H9 (cell line): ENCODE data around the gene MGP. TPM values are rescaled to one million over a fixed set of nuclear protein-coding genes. Genes with fewer than 3 reads are reported as not detected.

ENCODE experiments used
- DNase-seq: peaks from one replicate; pipeline ENCODE4 v3.0.0-alpha.2; 2017
- H2AFZ ChIP-seq: one replicate; pipeline ENCODE4 v1.6.1; 2013; ENCODE audit warnings: mild to moderate bottlenecking, low read length, control low read depth, moderate library complexity
- H2AK5ac ChIP-seq: 2 replicates; pipeline ENCODE4 v1.6.1; 2013; ENCODE audit warnings: low read length, control low read depth, mixed read lengths; ENCODE audit not compliant: insufficient read length
- H2BK120ac ChIP-seq: one replicate; pipeline ENCODE4 v1.6.1; 2013; ENCODE audit warnings: low read depth, mild to moderate bottlenecking, low read length, control low read depth, inconsistent platforms; ENCODE audit not compliant: poor library complexity, severe bottlenecking
- H2BK12ac ChIP-seq: 2 replicates; pipeline ENCODE4 v1.6.1; 2013; ENCODE audit warnings: low read length, control low read depth, mixed read lengths, low read depth; ENCODE audit not compliant: insufficient read length
- H2BK15ac ChIP-seq: 2 replicates; pipeline ENCODE4 v1.6.1; 2013; ENCODE audit warnings: low read depth, low read length, control low read depth
- H2BK20ac ChIP-seq: one replicate; pipeline ENCODE4 v1.6.1; 2013; ENCODE audit warnings: low read depth, mild to moderate bottlenecking, low read length, control low read depth, inconsistent platforms; ENCODE audit not compliant: poor library complexity, severe bottlenecking
- H2BK5ac ChIP-seq: 2 replicates; pipeline ENCODE4 v1.6.1; 2013; ENCODE audit warnings: low read length, control low read depth, mixed read lengths; ENCODE audit not compliant: insufficient read length
- H3K14ac ChIP-seq: 2 replicates; pipeline ENCODE4 v1.6.1; 2013; ENCODE audit warnings: low read length, control low read depth; ENCODE audit not compliant: insufficient read depth
- H3K18ac ChIP-seq: 2 replicates; pipeline ENCODE4 v1.6.1; 2013; ENCODE audit warnings: low read depth, mild to moderate bottlenecking, mixed read lengths, low read length, control low read depth; ENCODE audit not compliant: insufficient read length
- H3K23ac ChIP-seq: 2 replicates; pipeline ENCODE4 v1.6.1; 2013; ENCODE audit warnings: low read length, control low read depth, mixed read lengths, low read depth; ENCODE audit not compliant: insufficient read length
- H3K23me2 ChIP-seq: 2 replicates; pipeline ENCODE4 v1.6.1; 2013; ENCODE audit warnings: low read depth, mild to moderate bottlenecking, mixed read lengths, low read length, control low read depth; ENCODE audit not compliant: insufficient read length, poor library complexity, severe bottlenecking
- H3K27ac ChIP-seq: 2 replicates; pipeline ENCODE4 v1.5.1; 2013; ENCODE audit warnings: low read length, control low read depth, mixed read lengths, low read depth; ENCODE audit not compliant: insufficient read length
- H3K27me3 ChIP-seq: 2 replicates; pipeline ENCODE4 v1.6.1; 2013; ENCODE audit warnings: low read length, control low read depth, inconsistent platforms; ENCODE audit not compliant: insufficient read depth
- H3K4ac ChIP-seq: 2 replicates; pipeline ENCODE4 v1.6.1; 2013; ENCODE audit warnings: low read depth, mild to moderate bottlenecking, control low read depth, inconsistent platforms, low read length, moderate library complexity
- H3K4me1 ChIP-seq: 2 replicates; pipeline ENCODE4 v1.6.1; 2013; ENCODE audit warnings: low read length, control low read depth, inconsistent platforms; ENCODE audit not compliant: insufficient read depth
- H3K4me2 ChIP-seq: 2 replicates; pipeline ENCODE4 v1.6.1; 2013; ENCODE audit warnings: low read length, control low read depth, mixed read lengths; ENCODE audit not compliant: insufficient read length, insufficient read depth
- H3K56ac ChIP-seq: 2 replicates; pipeline ENCODE4 v1.6.1; 2013; ENCODE audit warnings: low read depth, mild to moderate bottlenecking, mixed read lengths, low read length, control low read depth; ENCODE audit not compliant: insufficient read length
- H3K79me1 ChIP-seq: 2 replicates; pipeline ENCODE4 v1.6.1; 2013; ENCODE audit warnings: low read depth, mild to moderate bottlenecking, moderate library complexity, low read length, control low read depth, inconsistent platforms; ENCODE audit not compliant: insufficient read depth, poor library complexity, severe bottlenecking
- H3K79me2 ChIP-seq: 2 replicates; pipeline ENCODE4 v1.6.1; 2013; ENCODE audit warnings: low read length, control low read depth, inconsistent platforms; ENCODE audit not compliant: insufficient read depth
- H3K9ac ChIP-seq: 2 replicates; pipeline ENCODE4 v1.6.1; 2013; ENCODE audit warnings: low read length, control low read depth, mixed read lengths; ENCODE audit not compliant: insufficient read length; ENCODE audit errors: extremely low read depth
- H3K9me3 ChIP-seq: one replicate; pipeline ENCODE4 v1.6.1; 2013; ENCODE audit warnings: low read depth, low read length, inconsistent platforms; ENCODE audit not compliant: control insufficient read depth
- H3T11ph ChIP-seq: one replicate; pipeline ENCODE4 v1.6.1; 2013; ENCODE audit warnings: mild to moderate bottlenecking, low read length, control low read depth, inconsistent platforms
- H4K20me1 ChIP-seq: one replicate; pipeline ENCODE4 v1.6.1; 2013; ENCODE audit not compliant: control insufficient read depth, insufficient read length, insufficient read depth
- H4K5ac ChIP-seq: 2 replicates; pipeline ENCODE4 v1.6.1; 2013; ENCODE audit warnings: low read depth, mild to moderate bottlenecking, mixed read lengths, low read length, control low read depth; ENCODE audit not compliant: insufficient read length
- H4K8ac ChIP-seq: replicated peaks from 2 replicates; pipeline ENCODE4 v1.6.1; 2013; ENCODE audit warnings: low read length, control low read depth, mixed read lengths, low read depth; ENCODE audit not compliant: insufficient read length
- H4K91ac ChIP-seq: 2 replicates; pipeline ENCODE4 v1.6.1; 2013; ENCODE audit warnings: low read depth, mild to moderate bottlenecking, moderate library complexity, mixed read lengths, low read length, control low read depth; ENCODE audit not compliant: insufficient read length
- H3K27ac Mint-ChIP-seq, 3 experiments: 2 replicates in 2 of 3; 3 replicates in 1 of 3; pipeline ENCODE4 v1.8.0; 2020 to 2021; ENCODE audit warnings: mixed read lengths in 3 of 3, mild to moderate bottlenecking in 1 of 3, moderate library complexity in 1 of 3
- H3K27me3 Mint-ChIP-seq: 2 replicates; pipeline ENCODE4 v1.8.0; 2021; ENCODE audit warnings: low read depth, mild to moderate bottlenecking, moderate library complexity, mixed read lengths
- H3K36me3 Mint-ChIP-seq, 3 experiments: 2 replicates in 2 of 3; 3 replicates in 1 of 3; pipeline ENCODE4 v1.8.0; 2020 to 2021; ENCODE audit warnings: low read depth in 3 of 3, mixed read lengths in 3 of 3; ENCODE audit not compliant: insufficient read depth in 1 of 3
- H3K4me1 Mint-ChIP-seq, 2 experiments: 2 replicates each; pipeline ENCODE4 v1.8.0; 2020; ENCODE audit warnings: mixed read lengths in 2 of 2
- H3K4me3 Mint-ChIP-seq, 2 experiments: 2 replicates in 1 of 2; 3 replicates in 1 of 2; pipeline ENCODE4 v1.8.0; 2020 to 2021; ENCODE audit warnings: mild to moderate bottlenecking in 2 of 2, mixed read lengths in 2 of 2, moderate library complexity in 1 of 2
- H3K9me3 Mint-ChIP-seq, 2 experiments: 2 replicates in 1 of 2; 3 replicates in 1 of 2; pipeline ENCODE4 v1.8.0; 2020; ENCODE audit warnings: mild to moderate bottlenecking in 2 of 2, mixed read lengths in 2 of 2, moderate library complexity in 1 of 2
- WGBS: extraction: QIAGEN DNeasy Blood & Tissue Kit; methylation state at CpG from one replicate; pipeline ENCODE4 v1.1.7; 2013; ENCODE audit warnings: missing lambda C conversion rate, low lambda C conversion rate, mixed read lengths; ENCODE audit not compliant: insufficient read length; ENCODE audit errors: extremely low coverage; 5-methylcytosine and 5-hydroxymethylcytosine counted together
- total RNA-seq: library from RNA; stranded (reverse); gene quantifications from 2 replicates; pipeline ENCODE4 v1.2.1, GENCODE V29; 2021
- TF ChIP-seq, protein P1 (sequence below): fragments of 200-600 bp; sonication (generic); conservative IDR thresholded peaks from 3 replicates; pipeline ENCODE4 v1.8.0; 2021; ENCODE audit warnings: antibody characterized with exemption, mild to moderate bottlenecking

Gene MGP
- total RNA-seq, 1 experiment from 2014 or later, result not detected

- Histone ChIP-seq H3K79me1 (no peaks in the 10 kb centered on the region), H3T11ph (no peak overlapping the region), H2AFZ (no peak overlapping the region), H3K23me2 (no peaks in the 10 kb centered on the region), H2BK12ac (no peak overlapping the region), H4K5ac (no peak overlapping the region), H3K4me1 (no peaks in the 10 kb centered on the region), H2BK20ac (no peak overlapping the region), H2BK5ac (no peak overlapping the region), H3K27ac (no peak overlapping the region), H3K56ac (no peak overlapping the region), H2BK15ac (no peak overlapping the region), H3K14ac (no peak overlapping the region), H4K91ac (no peak overlapping the region), H3K9me3 (no peaks in the 10 kb centered on the region), H4K8ac (no peak overlapping the region), H3K23ac (no peak overlapping the region), H3K18ac (no peak overlapping the region), H3K27me3 (no peaks in the 10 kb centered on the region), H3K79me2 (no peaks in the 10 kb centered on the region), H2AK5ac (no peak overlapping the region), H3K4me2 (no peak overlapping the region), H3K9ac (no peak overlapping the region), H3K4ac (no peak overlapping the region), H2BK120ac (no peak overlapping the region), H4K20me1 (no peaks in the 10 kb centered on the region)
- no peaks in the 10 kb centered on the region for H3K9me3 Mint-ChIP-seq
- H3K27ac Mint-ChIP-seq, result no peak overlapping the region
- H3K4me3 Mint-ChIP-seq, result no peak overlapping the region
- no peaks in the 10 kb centered on the region for H3K4me1 Mint-ChIP-seq
- no peak for DNase-seq
- no CpG with 5 or more reads among the region's 2 CpGs for WGBS
- TF ChIP-seq, protein P1, sequence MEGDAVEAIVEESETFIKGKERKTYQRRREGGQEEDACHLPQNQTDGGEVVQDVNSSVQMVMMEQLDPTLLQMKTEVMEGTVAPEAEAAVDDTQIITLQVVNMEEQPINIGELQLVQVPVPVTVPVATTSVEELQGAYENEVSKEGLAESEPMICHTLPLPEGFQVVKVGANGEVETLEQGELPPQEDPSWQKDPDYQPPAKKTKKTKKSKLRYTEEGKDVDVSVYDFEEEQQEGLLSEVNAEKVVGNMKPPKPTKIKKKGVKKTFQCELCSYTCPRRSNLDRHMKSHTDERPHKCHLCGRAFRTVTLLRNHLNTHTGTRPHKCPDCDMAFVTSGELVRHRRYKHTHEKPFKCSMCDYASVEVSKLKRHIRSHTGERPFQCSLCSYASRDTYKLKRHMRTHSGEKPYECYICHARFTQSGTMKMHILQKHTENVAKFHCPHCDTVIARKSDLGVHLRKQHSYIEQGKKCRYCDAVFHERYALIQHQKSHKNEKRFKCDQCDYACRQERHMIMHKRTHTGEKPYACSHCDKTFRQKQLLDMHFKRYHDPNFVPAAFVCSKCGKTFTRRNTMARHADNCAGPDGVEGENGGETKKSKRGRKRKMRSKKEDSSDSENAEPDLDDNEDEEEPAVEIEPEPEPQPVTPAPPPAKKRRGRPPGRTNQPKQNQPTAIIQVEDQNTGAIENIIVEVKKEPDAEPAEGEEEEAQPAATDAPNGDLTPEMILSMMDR, result no peak
- no peaks in the 10 kb centered on the region for H3K36me3 Mint-ChIP-seq
- H3K27me3 Mint-ChIP-seq, result no peaks in the 10 kb centered on the region; the same call in 1 of the 2 replicates
Observed at GRCh38 chr12:14876833-14877232, 8.8 kb downstream of the MGP start.
